HEK293 (cell line): ENCODE measurements around the gene NUDCD2.

ENCODE experiments used
- CTCF ChIA-PET: fragments of 350-600 bp; formaldehyde crosslinking; extraction: SDS; loops from one replicate; lab custom pipeline; 2021; ENCODE audit warnings: antibody characterized with exemption; lab: Yijun Ruan, JAX
- POLR2A ChIA-PET: fragments of 300-600 bp; formaldehyde crosslinking; extraction: SDS; loops from one replicate; lab custom pipeline; 2020; ENCODE audit warnings: antibody characterized with exemption, inconsistent platforms; lab: Yijun Ruan, JAX
- H3K27ac ChIP-seq: fragments of 200-500 bp; sonication (Bioruptor generic); 2 replicates; pipeline ENCODE4 v1.5.1; 2014; ENCODE audit warnings: low read depth, low read length, control low read depth, inconsistent platforms; ENCODE audit errors: extremely low read depth
- H3K36me3 ChIP-seq, 2 experiments: fragments of 200-500 bp in 1 of 2; sonication (Bioruptor generic) in 1 of 2; 1 replicate in 1 of 2; 2 replicates in 1 of 2; pipeline ENCODE4 v1.5.1; 2014 to 2017; ENCODE audit warnings: inconsistent platforms in 2 of 2, low read length in 2 of 2; ENCODE audit not compliant: control insufficient read depth in 2 of 2, insufficient read depth in 1 of 2
- H3K4me1 ChIP-seq: fragments of 200-500 bp; sonication (Bioruptor generic); 2 replicates; pipeline ENCODE4 v1.5.1; 2014; ENCODE audit warnings: mild to moderate bottlenecking, low read length, inconsistent platforms; ENCODE audit not compliant: control insufficient read depth, insufficient read depth
- H3K4me3 ChIP-seq: 2 replicates; pipeline ENCODE4 v1.5.1; 2011; ENCODE audit warnings: low read depth, mild to moderate bottlenecking, control low read depth, low read length, moderate library complexity
- H3K9me3 ChIP-seq: fragments of 200-500 bp; sonication (Bioruptor generic); 2 replicates; pipeline ENCODE4 v1.5.1; 2014; ENCODE audit warnings: low read depth, low read length, inconsistent platforms; ENCODE audit not compliant: control insufficient read depth, insufficient read depth
- BCL11B ChIP-seq: fragments of 450-650 bp; formaldehyde crosslinking; IDR thresholded peaks from 2 replicates; pipeline ENCODE4 v1.5.1; 2016; ENCODE audit warnings: low read depth, missing biosample characterization, missing genetic modification characterization
- HIC1 ChIP-seq: fragments of 450-650 bp; formaldehyde crosslinking; IDR thresholded peaks from 2 replicates; pipeline ENCODE4 v1.5.1; 2016; ENCODE audit warnings: missing biosample characterization, missing genetic modification characterization
- KLF10 ChIP-seq: fragments of 450-650 bp; IDR thresholded peaks from 2 replicates; pipeline ENCODE4 v1.5.1; 2018; ENCODE audit warnings: missing biosample characterization, mild to moderate bottlenecking, missing genetic modification characterization
- PRDM2 ChIP-seq: fragments of 450-650 bp; formaldehyde crosslinking; IDR thresholded peaks from 2 replicates; pipeline ENCODE4 v1.5.1; 2016; ENCODE audit warnings: missing biosample characterization, missing genetic modification characterization, borderline replicate concordance
- REST ChIP-seq: fragments of 450-650 bp; formaldehyde crosslinking; IDR thresholded peaks from 2 replicates; pipeline ENCODE4 v1.5.1; 2016; ENCODE audit warnings: missing biosample characterization, missing genetic modification characterization
- ZBTB48 ChIP-seq: fragments of 450-650 bp; formaldehyde crosslinking; IDR thresholded peaks from 2 replicates; pipeline ENCODE4 v1.5.1; 2016; ENCODE audit warnings: missing biosample characterization, missing genetic modification characterization
- ZNF140 ChIP-seq: fragments of 450-650 bp; formaldehyde crosslinking; IDR thresholded peaks from 2 replicates; pipeline ENCODE4 v1.5.1; 2016; ENCODE audit warnings: missing biosample characterization, missing genetic modification characterization
- ZNF239 ChIP-seq: fragments of 450-650 bp; formaldehyde crosslinking; IDR thresholded peaks from 2 replicates; pipeline ENCODE4 v1.5.1; 2016; ENCODE audit warnings: missing biosample characterization, missing genetic modification characterization
- ZNF280C ChIP-seq: fragments of 450-650 bp; formaldehyde crosslinking; IDR thresholded peaks from 2 replicates; pipeline ENCODE4 v1.5.1; 2016; ENCODE audit warnings: missing biosample characterization, missing genetic modification characterization
- ZNF341 ChIP-seq: fragments of 450-650 bp; formaldehyde crosslinking; IDR thresholded peaks from 2 replicates; pipeline ENCODE4; 2016; ENCODE audit warnings: low read depth, missing biosample characterization, missing genetic modification characterization
- ZNF555 ChIP-seq: fragments of 450-650 bp; formaldehyde crosslinking; conservative IDR thresholded peaks from 2 replicates; pipeline ENCODE4 v1.5.1; 2017; ENCODE audit warnings: missing biosample characterization, mild to moderate bottlenecking, missing genetic modification characterization, inconsistent platforms
- ZNF580 ChIP-seq: fragments of 450-650 bp; formaldehyde crosslinking; IDR thresholded peaks from 2 replicates; pipeline ENCODE4 v1.5.1; 2016; ENCODE audit warnings: missing biosample characterization, missing genetic modification characterization
- ZNF621 ChIP-seq: fragments of 450-650 bp; formaldehyde crosslinking; IDR thresholded peaks from 2 replicates; pipeline ENCODE4 v1.5.1; 2017; ENCODE audit warnings: missing biosample characterization, missing genetic modification characterization
- ZNF629 ChIP-seq: fragments of 450-650 bp; formaldehyde crosslinking; IDR thresholded peaks from 2 replicates; pipeline ENCODE4 v1.5.1; 2017; ENCODE audit warnings: missing biosample characterization, missing genetic modification characterization
- ZNF654 ChIP-seq: fragments of 450-650 bp; formaldehyde crosslinking; IDR thresholded peaks from 2 replicates; pipeline ENCODE4 v1.5.1; 2016; ENCODE audit warnings: low read depth, missing biosample characterization, missing genetic modification characterization
- ZNF677 ChIP-seq: fragments of 450-650 bp; IDR thresholded peaks from 2 replicates; pipeline ENCODE4 v1.5.0; 2018; ENCODE audit warnings: missing biosample characterization, mild to moderate bottlenecking, missing genetic modification characterization, moderate library complexity
- ZNF785 ChIP-seq: fragments of 450-650 bp; formaldehyde crosslinking; IDR thresholded peaks from 2 replicates; pipeline ENCODE4 v1.5.1; 2016; ENCODE audit warnings: missing biosample characterization, missing genetic modification characterization
- ZNF830 ChIP-seq: fragments of 450-650 bp; IDR thresholded peaks from 2 replicates; pipeline ENCODE4 v1.5.0; 2018; ENCODE audit warnings: missing biosample characterization, missing genetic modification characterization, low read depth, mild to moderate bottlenecking, moderate library complexity
- ZSCAN18 ChIP-seq: fragments of 450-650 bp; formaldehyde crosslinking; IDR thresholded peaks from 2 replicates; pipeline ENCODE4 v1.5.1; 2016; ENCODE audit warnings: missing biosample characterization, missing genetic modification characterization
- ZSCAN30 ChIP-seq: fragments of 450-650 bp; IDR thresholded peaks from 2 replicates; pipeline ENCODE4 v1.5.1; 2018; ENCODE audit warnings: missing biosample characterization, mild to moderate bottlenecking, missing genetic modification characterization, moderate library complexity

NUDCD2 gene

GRCh38 chr5:163456840-163457239 lies 3.1 kb downstream of the NUDCD2 start (continued):
- TF ChIP-seq KLF10 (tag by site-specific recombination), result no peak

- H3K36me3 ChIP-seq, result peaks cover 42 to 48% of the 10 kb centered on the region in 2 experiments
Measured at GRCh38 chr5:163456029-163456589, 3.8 kb downstream of the NUDCD2 start.

More at GRCh38 chr5:163456029-163456589, 3.8 kb downstream of the NUDCD2 start:
- no peak overlapping the region for H3K4me3 ChIP-seq
- POLR2A ChIA-PET, result no interaction called here
- H3K27ac ChIP-seq, result no peak overlapping the region
- H3K9me3 ChIP-seq, result no peaks in the 10 kb centered on the region
- no peak for TF ChIP-seq ZNF239 (tag by site-specific recombination)
- no peak for TF ChIP-seq REST
- no peak for TF ChIP-seq ZNF830 (tag by site-specific recombination)
- no peak for TF ChIP-seq ZNF629 (tag by site-specific recombination)
- TF ChIP-seq PRDM2 (tag by site-specific recombination), result no peak
- no peak for TF ChIP-seq ZBTB48 (tag by site-specific recombination)
- no peak for TF ChIP-seq ZNF654 (tag by site-specific recombination)
- TF ChIP-seq ZNF580, result no peak
- TF ChIP-seq ZNF280C, result no peak
- TF ChIP-seq ZNF140, result no peak
- no peak for TF ChIP-seq ZSCAN30 (tag by site-specific recombination)
- TF ChIP-seq ZNF341 (tag by site-specific recombination), result no peak
- no peak for TF ChIP-seq ZNF677
- TF ChIP-seq ZNF555, result no peak
- no peak for TF ChIP-seq ZNF621 (tag by site-specific recombination)
- TF ChIP-seq BCL11B, result no peak
- no peak for TF ChIP-seq ZSCAN18
- TF ChIP-seq ZNF785, result no peak
- TF ChIP-seq HIC1 (tag by site-specific recombination), result no peak
- CTCF ChIA-PET, result interaction anchor here (0.5 kb wide), 1 partner anchor 9 kb away, joined by 6 read pairs; no protein-coding TSS in a partner anchor
- H3K4me1 ChIP-seq, result peaks cover 7% of the 10 kb centered on the region
